CD14-positive monocyte (primary cell): ENCODE results near the gene TDRD15. TPM values are rescaled to one million over a fixed set of nuclear protein-coding genes. Genes with fewer than 3 reads are reported as not detected.

Experiments used
- DNase-seq, 3 donors: peaks; one replicate each; pipeline ENCODE4 v3.0.0-alpha.2; 2011 to 2022
- H2AFZ ChIP-seq: 2 replicates; pipeline ENCODE4 v1.6.0; 2012; ENCODE audit warnings: mild to moderate bottlenecking, low read depth, low read length, inconsistent platforms; ENCODE audit not compliant: insufficient read depth, poor library complexity, severe bottlenecking
- H3K27ac ChIP-seq, 2 donors: 1 replicate in 1 of 2; 2 replicates in 1 of 2; pipeline ENCODE4 v1.5.1; 2012 to 2013; ENCODE audit warnings: low read length in 2 of 2, control low read depth in 1 of 2, inconsistent platforms in 1 of 2, low read depth in 1 of 2, mild to moderate bottlenecking in 1 of 2
- H3K27me3 ChIP-seq, 2 donors: one replicate each; pipeline versions ENCODE4 v1.6.0 to v1.6.1; 2011 to 2013; ENCODE audit warnings: low read length in 2 of 2; ENCODE audit not compliant: control insufficient read depth in 2 of 2, insufficient read depth in 2 of 2
- H3K36me3 ChIP-seq, 2 donors: replicated peaks in 1 of 2; 1 replicate in 1 of 2; 2 replicates in 1 of 2; pipeline versions ENCODE4 v1.5.1 to v1.6.1; 2012 to 2013; ENCODE audit warnings: low read length in 2 of 2, control low read depth in 1 of 2, inconsistent platforms in 1 of 2, mild to moderate bottlenecking in 1 of 2; ENCODE audit not compliant: insufficient read depth in 2 of 2, control insufficient read depth in 1 of 2
- H3K4me1 ChIP-seq, 2 donors: 1 replicate in 1 of 2; 2 replicates in 1 of 2; pipeline versions ENCODE4 v1.5.1 to v1.6.1; 2012 to 2013; ENCODE audit warnings: low read length in 2 of 2, control low read depth in 1 of 2, inconsistent platforms in 1 of 2, mild to moderate bottlenecking in 1 of 2, moderate library complexity in 1 of 2; ENCODE audit not compliant: insufficient read depth in 2 of 2, control insufficient read depth in 1 of 2
- H3K4me2 ChIP-seq: replicated peaks from 2 replicates; pipeline ENCODE3; 2012; ENCODE audit warnings: low read length, moderate library complexity, mild to moderate bottlenecking; ENCODE audit not compliant: poor library complexity, severe bottlenecking; ENCODE audit errors: extremely low read depth
- H3K4me3 ChIP-seq, 3 experiments: fragments of 200-600 bp in 1 of 3; sonication (generic) in 1 of 3; replicated peaks in 1 of 3; 1 replicate in 2 of 3; 2 replicates in 1 of 3; pipeline ENCODE4 v1.5.1; 2011 to 2013; ENCODE audit warnings: low read length in 3 of 3, mild to moderate bottlenecking in 3 of 3, control low read depth in 2 of 3, low read depth in 2 of 3, inconsistent platforms in 1 of 3, moderate library complexity in 1 of 3
- H3K79me2 ChIP-seq: 2 replicates; pipeline ENCODE4 v1.6.0; 2012; ENCODE audit warnings: mild to moderate bottlenecking, control low read depth, inconsistent platforms, low read length, moderate library complexity; ENCODE audit not compliant: insufficient read depth
- H3K9ac ChIP-seq: 2 replicates; pipeline ENCODE4 v1.6.0; 2017; ENCODE audit warnings: low read length, mild to moderate bottlenecking; ENCODE audit not compliant: insufficient read depth, poor library complexity, severe bottlenecking
- H3K9me3 ChIP-seq, 2 donors: replicated peaks in 1 of 2; 1 replicate in 1 of 2; 2 replicates in 1 of 2; pipeline versions ENCODE4 v1.5.1 to v1.6.1; 2012 to 2013; ENCODE audit warnings: low read length in 2 of 2, control low read depth in 1 of 2; ENCODE audit not compliant: control insufficient read depth in 1 of 2, insufficient read depth in 1 of 2
- H4K20me1 ChIP-seq: 2 replicates; pipeline ENCODE4 v1.6.0; 2012; ENCODE audit warnings: mild to moderate bottlenecking, low read length, control low read depth, moderate library complexity; ENCODE audit not compliant: insufficient read depth
- H3K27ac Mint-ChIP-seq, 7 donors: one replicate each; pipeline ENCODE4 v1.8.0; 2020; ENCODE audit warnings: mild to moderate bottlenecking in 7 of 7, mixed read lengths in 7 of 7, moderate library complexity in 6 of 7, inconsistent platforms in 2 of 7
- H3K27me3 Mint-ChIP-seq, 3 donors: one replicate each; pipeline ENCODE4 v1.8.0; 2021 to 2022; ENCODE audit warnings: low read depth in 3 of 3, mild to moderate bottlenecking in 3 of 3, mixed read lengths in 3 of 3, moderate library complexity in 3 of 3, inconsistent platforms in 1 of 3
- H3K36me3 Mint-ChIP-seq, 2 donors: one replicate each; pipeline ENCODE4 v1.8.0; 2020; ENCODE audit warnings: mixed read lengths in 2 of 2, inconsistent platforms in 1 of 2, mild to moderate bottlenecking in 1 of 2
- H3K4me1 Mint-ChIP-seq: one replicate; pipeline ENCODE4 v1.8.0; 2020; ENCODE audit warnings: mild to moderate bottlenecking, mixed read lengths
- H3K4me3 Mint-ChIP-seq, 2 donors: one replicate each; pipeline ENCODE4 v1.8.0; 2020; ENCODE audit warnings: mild to moderate bottlenecking in 2 of 2, mixed read lengths in 2 of 2, moderate library complexity in 1 of 2
- H3K9me3 Mint-ChIP-seq, 7 donors: one replicate each; pipeline ENCODE4 v1.8.0; 2020 to 2022; ENCODE audit warnings: mixed read lengths in 7 of 7, mild to moderate bottlenecking in 6 of 7, moderate library complexity in 6 of 7, inconsistent platforms in 2 of 7
- CTCF ChIP-seq: fragments of 200-600 bp; IDR thresholded peaks from one replicate; pipeline ENCODE4 v1.8.0; 2022; ENCODE audit warnings: antibody characterized with exemption, mild to moderate bottlenecking
- WGBS: methylation state at CpG from one replicate; pipeline ENCODE4 v1.1.5; 2013; ENCODE audit warnings: missing lambda C conversion rate; ENCODE audit not compliant: insufficient coverage; 5-methylcytosine and 5-hydroxymethylcytosine counted together
- intact Hi-C, 2 donors: fragments of 100-400 bp; cut with micrococcal nuclease; formaldehyde crosslinking; loops; one replicate each; pipeline versions ENCODE4 v1.15.0 to v1.15.1; 2023
- polyA plus RNA-seq, 3 donors: library from polyadenylated mRNA; depleted of rRNA in 1 of 3; unstranded in 2 of 3; stranded (reverse) in 1 of 3; fragments of 300-500 nt in 2 of 3; fragments of >200 nt in 1 of 3; fragmentation: Illumina TruSeq in 2 of 3; gene quantifications; 1 replicate in 2 of 3; 2 replicates in 1 of 3; pipeline ENCODE4 v1.2.3, GENCODE V29; 2012 to 2021

The TDRD15 gene
- polyA plus RNA-seq, 3 donors, result not detected

- H3K79me2 ChIP-seq, result no peaks in the 10 kb centered on the region
- intact Hi-C loops, result no loop called here
- H3K4me2 ChIP-seq, result no peak overlapping the region
- no peak overlapping the region for H2AFZ ChIP-seq
- H3K4me1 Mint-ChIP-seq, result no peaks in the 10 kb centered on the region
- peaks cover 0 to 2% of the 10 kb centered on the region in 2 donors for H3K9me3 ChIP-seq
- no peaks in the 10 kb centered on the region for H4K20me1 ChIP-seq
- 96% methylated on average over 11 of the region's 12 CpGs for WGBS
- no peaks in the 10 kb centered on the region for H3K4me1 ChIP-seq
- H3K27me3 Mint-ChIP-seq, result peaks cover 0 to 6% (median 2%) of the 10 kb centered on the region in 3 donors
- no peak overlapping the region for H3K9ac ChIP-seq
- no peaks in the 10 kb centered on the region for H3K36me3 Mint-ChIP-seq
- no peak for DNase-seq
- H3K36me3 ChIP-seq, result no peaks in the 10 kb centered on the region
- H3K9me3 Mint-ChIP-seq, result peaks cover 0 to 12% (median 3%) of the 10 kb centered on the region in 7 donors
- no peak overlapping the region for H3K27ac ChIP-seq
- H3K4me3 Mint-ChIP-seq, result no peak overlapping the region
- no peak overlapping the region for H3K4me3 ChIP-seq
- H3K27ac Mint-ChIP-seq, result no peak overlapping the region
- TF ChIP-seq CTCF, result no peak
- no peaks in the 10 kb centered on the region for H3K27me3 ChIP-seq
These were observed 21.4 kb upstream of the TDRD15 start for GRCh38 chr2:21102356-21102755.

GRCh38 chr2:21103274-21103891 lies 20.4 kb upstream of the TDRD15 start:
- no peak overlapping the region for H3K4me3 ChIP-seq
- no peaks in the 10 kb centered on the region for H3K27me3 ChIP-seq
- Mint-ChIP-seq H3K27me3 (peaks cover 2 to 6% (median 4%) of the 10 kb centered on the region in 3 donors), H3K4me3 (no peak overlapping the region), H3K9me3 (peaks cover 0 to 12% (median 3%) of the 10 kb centered on the region in 7 donors), H3K36me3 (no peaks in the 10 kb centered on the region), H3K27ac (no peak overlapping the region), H3K4me1 (no peaks in the 10 kb centered on the region)
- H3K79me2 ChIP-seq, result no peaks in the 10 kb centered on the region
- TF ChIP-seq CTCF, result no peak
- no peaks in the 10 kb centered on the region for H3K4me1 ChIP-seq
- no peaks in the 10 kb centered on the region for H4K20me1 ChIP-seq
- DNase-seq, result no peak
- H3K36me3 ChIP-seq, result no peaks in the 10 kb centered on the region
- no peak overlapping the region for H3K4me2 ChIP-seq
- 100% methylated on average over 1 of the region's 1 CpG for WGBS
- peaks cover 0 to 2% of the 10 kb centered on the region in 2 donors for H3K9me3 ChIP-seq
- H3K27ac ChIP-seq, result no peak overlapping the region
- no peak overlapping the region for H3K9ac ChIP-seq
- no peak overlapping the region for H2AFZ ChIP-seq
- intact Hi-C loops, result no loop called here
